Measurements from ENCODE around the gene MGLL.
"Not testable (repeated sequence)": the region's sequence is repeated elsewhere in the genome, so short reads cannot be mapped to it uniquely, and the experiment has no call there.

Gene MGLL

GRCh38 chr3:127669541-127670228 lies 152.6 kb downstream of the MGLL start:
- no peak for DNase-seq

- no peak for DNase-seq
Observed at GRCh38 chr3:127668906-127669305, 153.4 kb downstream of the MGLL start.

GRCh38 chr3:127667119-127667681 lies 155.1 kb downstream of the MGLL start:
- DNase-seq = no peak

- DNase-seq = no peak
Observed at GRCh38 chr3:127666676-127667075, 155.6 kb downstream of the MGLL start.

- DNase-seq = no peak
Observed at GRCh38 chr3:127665586-127665985, 156.7 kb downstream of the MGLL start.

- no peak for DNase-seq
Observed at GRCh38 chr3:127665165-127665564, 157.2 kb downstream of the MGLL start.

- no peak for DNase-seq
Observed at GRCh38 chr3:127663151-127663550, 159.2 kb downstream of the MGLL start.

- DNase-seq = no peak
Observed at GRCh38 chr3:127662001-127662469, 160.3 kb downstream of the MGLL start.

- no peak for DNase-seq
Observed at GRCh38 chr3:127661600-127661999, 160.7 kb downstream of the MGLL start.

- no peak for DNase-seq
Observed at GRCh38 chr3:127660621-127661251, 161.6 kb downstream of the MGLL start.

- DNase-seq = no peak
Observed at GRCh38 chr3:127658234-127658633, 164.1 kb downstream of the MGLL start.

GRCh38 chr3:127656906-127657305 lies 165.4 kb downstream of the MGLL start:
- no peak for DNase-seq

GRCh38 chr3:127655641-127656040 lies 166.7 kb downstream of the MGLL start:
- DNase-seq = no peak

- DNase-seq = not testable (repeated sequence)
Observed at GRCh38 chr3:127654993-127655392, 167.3 kb downstream of the MGLL start.

GRCh38 chr3:127654374-127654773 lies 167.9 kb downstream of the MGLL start:
- no peak for DNase-seq

- DNase-seq = peak; percentile 56
Observed at GRCh38 chr3:127652246-127652995, 169.9 kb downstream of the MGLL start.

GRCh38 chr3:127651516-127652172 lies 170.7 kb downstream of the MGLL start:
- no peak for DNase-seq

- DNase-seq = no peak
Observed at GRCh38 chr3:127650236-127650635, 172.1 kb downstream of the MGLL start.

GRCh38 chr3:127647845-127648204 lies 174.5 kb downstream of the MGLL start:
- no peak for DNase-seq

- DNase-seq = no peak
Observed at GRCh38 chr3:127647166-127647844, 175.0 kb downstream of the MGLL start.

GRCh38 chr3:127646501-127647046 lies 175.7 kb downstream of the MGLL start:
- no peak for DNase-seq

GRCh38 chr3:127645371-127646015 lies 176.8 kb downstream of the MGLL start:
- DNase-seq = no peak

Measured in NCI-H146 (cell line).